ENCODE measurements around the gene MMAB.

DNA sequence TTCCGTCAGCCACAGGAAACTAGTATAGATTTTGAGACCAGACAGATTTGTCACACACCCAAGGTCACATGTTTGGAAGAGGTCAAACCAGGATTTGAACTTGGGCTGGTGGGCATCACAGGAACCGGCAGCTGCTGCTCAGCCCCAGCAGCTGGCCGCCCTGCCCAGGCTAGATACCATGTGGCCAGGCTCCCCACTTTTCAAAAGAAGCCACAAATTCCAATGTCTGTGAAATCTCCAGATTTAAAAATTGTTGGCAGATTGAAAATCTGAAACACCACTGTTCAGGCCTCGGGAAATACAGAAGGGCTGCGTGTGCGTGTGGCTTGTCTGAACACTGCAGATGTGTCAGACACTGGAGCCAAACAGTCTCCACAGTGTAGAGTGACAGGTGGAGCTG lies 30.4 kb downstream of the MMAB start:
- no peak for TF ChIP-seq POLR2A (IDR thresholded peaks at IDR 0.05; ENCODE audit: low read depth, low read length)
- no peak for TF ChIP-seq POU2F2 (IDR thresholded peaks at IDR 0.05; ENCODE audit: low read depth, low read length)

All from GM12891 (cell line).